GM18517 (cell line): ENCODE results near the gene CCDC110.
"Not testable (repeated sequence)": the region's sequence is repeated elsewhere in the genome, so short reads cannot be mapped to it uniquely, and the experiment has no call there.

ENCODE experiments used
- ATAC-seq: cut with Tn5 transposase; IDR thresholded peaks from one replicate; pipeline ENCODE4 v1.9.1; 2021; ENCODE audit warnings: mild to moderate bottlenecking, moderate library complexity; ENCODE audit not compliant: unreplicated experiment

Gene CCDC110

DNA sequence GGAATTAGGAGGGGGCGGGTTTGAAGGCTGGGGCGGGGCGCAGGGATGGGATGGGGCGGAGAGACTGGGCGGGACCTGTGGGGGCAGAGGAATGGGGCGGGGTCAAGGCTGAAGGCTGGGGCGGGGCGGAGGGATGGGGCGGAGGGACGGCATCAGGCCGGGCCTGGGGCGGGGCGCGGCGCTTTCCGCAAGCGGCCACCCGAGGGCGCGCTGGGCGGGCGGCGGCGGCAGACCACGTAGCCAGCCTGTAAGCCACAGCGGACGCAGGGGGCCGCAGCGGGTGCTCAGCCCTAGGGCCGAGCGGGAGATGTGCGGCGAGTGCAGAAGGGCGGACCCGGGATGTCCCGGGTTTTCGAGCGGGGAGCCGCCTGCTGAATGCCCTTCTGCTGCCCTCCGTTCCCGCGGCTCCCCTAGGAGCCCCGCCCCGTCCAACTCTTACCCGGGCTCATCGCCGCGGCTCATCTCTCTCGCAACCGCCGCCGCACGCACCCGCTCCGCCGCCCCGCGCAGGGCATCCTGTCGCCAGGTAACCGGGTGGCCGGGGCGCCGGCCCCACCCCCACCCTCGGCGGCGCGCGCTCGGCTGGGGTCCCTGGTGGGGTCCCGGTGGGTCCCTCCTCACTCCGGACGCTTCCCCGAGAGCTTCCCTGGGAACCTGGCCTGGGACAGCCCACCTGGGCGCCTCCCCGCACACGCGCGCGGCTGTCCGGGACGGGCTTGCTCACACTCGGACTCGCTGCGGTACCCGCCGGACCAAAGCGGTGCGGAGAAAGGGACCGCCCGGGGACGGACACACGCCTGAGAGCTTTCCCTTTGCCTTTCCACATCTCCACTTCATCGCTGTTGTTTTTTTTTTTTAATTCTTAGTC is at the start of gene CCDC110:
Gene CCDC110, minus strand, starts transcription at position 499 of the 868 bp plus-strand sequence. Its CDS starts 50 bp downstream, at position 449.
- peak; percentile 75 for ATAC-seq

DNA sequence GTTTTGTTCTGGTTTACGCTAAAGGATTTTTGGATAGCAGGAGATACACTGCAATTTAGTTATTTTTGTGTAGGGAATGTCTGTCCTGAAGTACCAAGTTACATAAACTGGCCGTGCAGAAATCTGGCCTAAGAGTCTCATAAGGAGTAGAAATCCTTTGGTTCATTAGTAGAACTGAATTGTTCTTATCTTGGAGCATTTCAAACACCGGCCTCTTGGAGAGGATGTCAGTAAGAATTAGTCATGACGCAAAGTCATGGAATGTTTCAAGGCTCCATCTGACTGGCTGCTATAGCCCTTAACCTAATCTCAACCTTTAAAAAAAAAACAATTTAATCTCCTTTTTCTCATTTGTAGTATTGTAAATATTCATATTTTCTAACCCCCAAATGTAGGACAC is 48.6 kb upstream of the CCDC110 start:
- no peak for ATAC-seq

DNA sequence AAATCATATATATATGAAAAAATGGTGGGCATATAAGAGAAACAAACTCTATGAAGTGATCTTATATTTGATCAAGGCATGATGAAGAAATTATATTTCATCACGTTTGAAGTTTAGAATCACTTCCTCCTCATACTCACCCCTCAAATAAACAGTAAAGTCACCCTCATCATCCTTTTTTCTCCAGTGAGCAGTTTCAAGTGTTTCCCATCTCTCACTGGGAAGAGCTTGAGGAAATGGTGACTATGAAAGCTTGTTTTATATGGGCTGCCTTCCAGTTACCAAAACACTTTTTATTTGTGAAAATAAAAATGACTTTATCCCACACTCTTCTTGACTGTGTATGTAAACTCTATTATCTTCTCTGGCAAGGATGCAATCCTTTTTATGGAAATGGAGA is 47.0 kb upstream of the CCDC110 start:
- no peak for ATAC-seq

DNA sequence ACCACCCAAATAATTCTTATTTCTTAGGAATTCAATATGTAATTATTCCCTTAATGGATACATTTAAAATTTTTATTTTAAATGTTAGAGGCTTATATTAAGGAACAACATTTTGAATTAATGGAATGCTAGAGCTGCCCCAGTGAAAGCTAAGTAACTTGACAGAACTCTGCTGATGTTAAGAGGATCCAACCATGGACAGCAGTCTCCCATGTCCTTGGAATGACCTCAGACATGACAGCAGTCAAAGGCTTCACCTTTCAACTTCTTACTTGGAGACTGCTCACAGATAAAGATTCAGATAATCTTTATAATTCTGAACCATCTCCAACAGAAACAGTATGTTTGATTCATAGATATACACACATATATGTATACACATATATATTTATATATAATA is 46.5 kb upstream of the CCDC110 start:
- ATAC-seq, result no peak

DNA sequence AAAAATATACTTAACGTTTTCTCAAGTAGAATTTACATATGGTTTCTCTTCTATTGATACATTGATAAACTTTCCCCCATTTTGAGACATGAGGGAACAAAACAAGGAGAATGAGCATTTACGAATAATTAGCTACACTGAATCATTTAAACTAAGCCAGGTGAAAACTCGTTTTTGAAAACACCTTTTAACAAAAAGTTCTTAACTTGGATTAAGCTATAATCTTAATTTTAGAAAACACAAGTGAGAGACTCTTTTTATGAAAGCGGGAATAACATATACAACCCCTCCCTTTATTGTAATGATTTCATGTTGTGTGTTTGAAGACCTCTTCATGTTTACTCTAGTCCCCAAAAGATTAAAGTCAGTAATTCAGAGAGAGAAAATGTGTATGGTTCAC is 43.7 kb upstream of the CCDC110 start:
- ATAC-seq, result no peak

DNA sequence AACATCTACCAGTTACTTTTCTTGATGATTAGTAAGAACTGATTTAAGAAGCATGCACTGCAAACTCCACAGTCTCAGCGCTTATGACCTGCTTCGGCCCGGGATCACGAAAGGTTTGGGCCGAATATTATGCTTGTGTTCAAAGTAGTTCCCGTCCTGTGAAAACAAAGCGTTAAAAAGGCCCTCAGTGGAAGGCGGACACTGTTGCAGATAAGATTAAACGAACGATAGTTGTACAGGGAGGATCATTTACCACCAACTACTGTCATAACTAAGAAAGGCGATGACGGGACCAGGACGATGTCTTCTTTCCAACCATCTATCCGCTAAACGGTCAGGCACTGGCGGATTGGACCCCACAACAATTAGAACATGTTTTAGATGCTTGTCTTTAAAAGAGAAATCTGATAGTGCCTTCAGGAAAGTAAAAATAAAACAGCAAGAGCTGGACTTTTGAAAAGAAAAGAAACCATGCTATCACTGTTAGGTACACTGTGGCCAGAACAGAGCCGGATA is 42.7 kb upstream of the CCDC110 start:
- ATAC-seq, result no peak

DNA sequence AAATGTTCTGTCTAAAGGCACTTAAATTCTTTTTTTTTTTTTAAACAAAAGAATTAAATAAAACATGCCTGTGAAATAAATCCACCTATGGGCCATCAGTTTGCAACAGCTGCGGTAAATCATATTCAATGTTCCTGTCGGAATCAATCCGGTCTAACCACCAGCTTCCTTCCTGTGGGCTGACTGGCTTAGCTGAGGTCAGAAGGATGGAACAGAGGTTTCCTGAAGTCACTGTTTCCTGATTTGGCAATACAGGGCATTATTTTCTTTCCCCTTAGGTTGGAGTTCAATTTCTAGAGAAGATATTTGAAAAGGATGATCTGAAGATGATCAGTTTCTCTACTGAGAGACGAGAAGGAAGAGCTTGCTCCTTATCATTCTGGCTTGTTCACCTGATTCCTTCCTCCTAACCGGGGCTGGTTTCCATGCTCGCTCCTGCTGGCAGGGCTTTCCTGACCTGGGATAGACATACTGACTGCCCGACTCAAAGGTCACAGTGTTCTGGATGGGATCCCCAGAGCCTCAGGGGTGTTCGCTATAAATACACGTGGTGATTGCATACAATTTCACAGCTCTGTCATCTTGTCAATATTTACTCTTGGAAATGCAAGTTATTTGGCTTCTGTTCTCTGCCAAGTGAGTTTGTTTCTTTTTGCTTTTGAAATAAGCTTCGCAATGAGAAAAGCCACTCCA is 42.1 kb upstream of the CCDC110 start:
- ATAC-seq, result no peak

DNA sequence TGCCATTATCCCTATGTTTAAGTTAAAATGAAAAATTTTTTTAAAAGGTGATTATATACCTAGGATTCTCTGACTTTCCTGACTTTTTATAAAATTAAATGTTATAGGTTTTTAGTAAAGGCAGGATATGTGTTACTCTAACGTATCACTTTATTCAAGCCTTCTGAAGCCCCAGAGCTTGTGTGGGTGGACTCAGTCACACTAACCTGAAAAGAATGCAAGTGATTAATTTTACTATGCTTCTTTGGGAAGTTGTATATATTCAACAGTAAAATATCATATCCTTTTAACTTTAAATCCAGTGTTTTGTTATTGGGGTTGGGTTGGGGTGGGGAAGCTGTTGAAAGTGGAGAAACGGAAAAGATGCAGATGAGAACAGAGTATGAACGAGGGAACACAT is 41.0 kb upstream of the CCDC110 start:
- ATAC-seq, result no peak

DNA sequence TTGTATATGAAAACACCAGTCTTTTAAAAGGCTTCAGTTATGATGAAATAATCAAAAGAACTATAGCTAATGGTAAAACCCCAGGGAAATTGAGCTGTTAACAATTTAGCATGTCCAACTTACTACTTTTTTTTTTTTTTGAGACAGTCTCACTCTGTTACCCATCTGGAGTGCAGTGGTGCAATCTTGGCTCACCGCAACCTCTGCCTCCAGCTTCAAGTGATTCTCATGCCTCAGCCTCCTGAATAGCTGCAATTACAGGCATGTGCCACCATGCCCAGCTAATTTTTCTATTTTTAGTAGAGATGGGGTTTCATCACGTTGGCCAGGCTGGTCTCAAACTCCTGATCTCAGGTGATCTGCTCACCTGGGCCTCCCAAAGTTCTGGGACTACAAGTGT is 39.7 kb upstream of the CCDC110 start:
- not testable (repeated sequence) for ATAC-seq

DNA sequence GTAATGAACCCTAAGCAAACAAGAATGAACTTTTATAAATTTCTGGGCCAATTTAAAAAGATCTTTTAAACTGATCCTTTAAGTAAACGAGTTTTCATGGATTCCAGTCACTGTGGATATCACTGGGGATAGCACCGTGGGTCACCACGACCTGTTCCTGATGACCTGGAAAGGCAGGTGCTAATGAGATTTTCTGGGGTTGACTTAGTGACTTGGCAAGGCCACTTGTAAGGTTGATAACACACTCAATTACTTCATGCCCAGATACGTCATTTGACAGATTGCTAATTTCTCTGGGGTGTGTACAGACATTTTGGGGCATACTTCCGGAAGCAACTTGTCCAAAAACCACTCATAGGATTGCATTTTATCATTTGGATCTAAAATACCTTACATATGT is 39.3 kb upstream of the CCDC110 start:
- ATAC-seq, result no peak

DNA sequence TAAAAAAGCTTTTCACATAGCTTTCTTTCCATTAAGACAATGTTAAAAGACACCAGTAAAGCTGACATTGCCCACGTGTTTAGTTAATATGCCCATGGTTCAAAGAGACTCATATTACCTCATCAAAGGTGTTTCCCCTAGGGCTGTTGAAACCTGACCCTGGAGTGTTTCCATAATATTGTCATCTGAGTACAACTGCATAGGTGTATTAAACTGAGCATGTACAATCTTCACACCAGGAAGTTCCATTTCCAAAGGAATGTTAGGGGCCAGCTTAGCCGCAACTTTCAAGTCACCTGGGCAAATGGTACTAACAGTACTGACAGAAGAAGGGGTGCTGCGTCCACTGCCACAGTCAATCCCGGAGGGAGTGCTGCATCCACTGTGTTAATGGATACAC is 36.6 kb upstream of the CCDC110 start:
- no peak for ATAC-seq

DNA sequence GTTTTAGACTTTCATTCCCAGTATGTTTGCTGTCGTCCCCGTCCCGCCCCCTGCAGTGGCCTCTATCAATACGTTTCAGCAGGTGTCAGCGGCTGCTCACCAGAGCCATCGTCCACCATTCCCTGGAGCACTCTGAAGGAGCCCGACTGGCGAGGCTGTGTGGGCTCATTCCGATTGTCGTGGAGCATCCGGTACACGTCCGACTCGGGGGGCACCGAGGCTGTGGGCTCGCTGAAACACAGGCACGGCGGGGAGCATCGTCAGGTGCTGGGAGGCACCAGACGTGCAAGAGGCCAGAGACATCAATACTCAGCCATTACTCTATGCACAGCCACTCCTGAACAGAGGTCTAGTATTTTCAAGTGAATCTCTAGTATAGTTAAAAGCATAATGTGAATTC is 34.9 kb upstream of the CCDC110 start:
- no peak for ATAC-seq

DNA sequence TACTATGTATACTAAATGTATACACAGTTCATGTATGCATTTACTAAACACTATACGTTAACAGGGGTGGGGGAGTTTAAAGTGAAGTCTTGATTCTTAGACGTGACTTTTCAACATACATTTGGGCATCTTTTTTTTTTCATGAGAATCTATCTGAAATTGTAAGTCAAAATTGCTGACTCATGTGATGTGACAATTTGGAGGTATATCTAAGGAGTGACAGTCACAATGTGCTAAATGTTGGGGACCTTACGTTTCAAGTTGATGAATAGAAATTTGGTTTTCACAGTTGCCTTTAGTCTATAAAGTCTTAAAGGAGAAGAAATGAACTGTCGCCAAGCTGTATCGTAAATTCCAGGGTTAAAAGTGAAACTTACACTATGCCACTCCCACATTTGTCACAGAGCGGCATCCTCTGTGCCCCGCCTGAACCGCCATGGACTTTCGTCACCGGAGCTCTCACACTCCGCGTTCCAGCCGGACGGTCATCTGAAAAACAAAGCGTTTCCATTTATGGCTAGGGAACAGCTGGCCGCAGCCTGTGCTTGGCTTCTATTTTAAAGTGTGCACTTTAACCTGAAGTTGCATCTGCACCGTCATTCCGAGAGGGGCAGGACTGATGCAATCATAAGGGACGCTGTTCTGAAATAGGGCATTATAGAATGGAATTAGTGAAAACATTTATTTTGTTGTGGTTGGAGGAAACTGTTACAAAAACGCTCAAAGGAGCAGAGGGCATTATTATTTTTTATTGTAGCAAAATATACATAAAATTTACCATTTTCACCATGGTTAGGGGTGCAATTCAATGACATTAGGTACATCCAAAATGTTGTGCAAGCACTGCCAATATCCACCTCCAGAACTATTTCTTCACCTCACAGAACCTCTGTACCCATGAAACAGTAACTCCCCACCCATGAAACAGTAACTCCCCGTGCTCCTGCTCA is 32.8 kb upstream of the CCDC110 start:
- no peak for ATAC-seq

DNA sequence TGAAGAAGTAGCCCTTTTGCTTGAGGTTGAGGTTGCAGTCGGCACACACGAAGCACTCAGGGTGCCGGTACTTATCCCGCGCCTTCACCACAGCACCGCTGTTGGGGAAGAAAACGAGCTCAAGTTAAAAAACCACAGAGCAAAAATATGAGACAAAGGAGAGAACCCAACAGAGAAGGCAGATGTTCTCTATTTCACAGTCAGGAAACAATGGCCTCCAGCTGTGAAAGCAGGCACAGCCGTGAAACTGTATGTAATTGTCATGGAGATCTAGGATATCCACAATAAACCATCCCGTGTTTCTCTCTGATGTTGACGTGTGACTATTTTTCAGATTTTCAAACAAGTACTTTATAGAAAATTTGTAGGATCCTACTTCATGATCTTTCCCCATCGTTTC is 30.9 kb upstream of the CCDC110 start:
- ATAC-seq, result no peak

DNA sequence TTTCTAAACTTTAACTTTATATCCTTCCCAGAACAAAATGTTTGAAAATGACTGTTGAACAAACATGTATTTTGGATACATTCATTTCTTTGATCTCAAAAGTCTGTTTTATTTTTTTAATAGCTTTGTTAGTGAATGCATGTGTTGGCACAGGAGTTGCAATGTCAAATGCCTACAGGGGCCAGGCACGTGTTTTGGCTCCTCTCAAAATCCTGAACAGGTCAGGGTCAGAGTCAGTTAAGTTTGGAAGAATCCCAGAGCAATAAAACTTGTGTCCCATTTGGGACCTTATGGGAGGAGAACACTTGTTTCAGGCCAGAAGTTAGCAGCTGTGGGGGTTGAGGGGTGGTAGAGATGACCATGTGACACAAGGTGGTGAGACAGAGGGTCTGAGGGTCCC is 29.0 kb upstream of the CCDC110 start:
- ATAC-seq, result no peak

DNA sequence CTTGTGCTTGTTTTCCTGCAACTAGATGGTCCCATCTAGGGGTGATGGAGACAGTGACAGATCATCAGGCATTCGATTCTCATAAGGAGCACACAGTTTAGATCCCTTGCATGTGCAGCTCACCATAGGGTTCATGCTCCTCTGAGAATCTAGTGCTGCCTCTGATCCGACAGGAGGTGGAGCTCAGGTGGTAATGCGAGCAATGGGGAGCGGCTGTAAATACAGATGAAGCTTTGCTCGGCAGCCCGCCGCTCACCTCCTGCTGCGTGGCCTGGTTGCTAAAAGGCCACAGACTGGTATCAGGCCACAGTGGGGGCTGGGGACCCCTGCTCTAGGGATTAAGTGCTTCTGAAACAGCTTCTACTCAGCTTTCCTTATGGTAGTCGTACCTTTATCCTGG is 28.5 kb upstream of the CCDC110 start:
- ATAC-seq, result no peak

DNA sequence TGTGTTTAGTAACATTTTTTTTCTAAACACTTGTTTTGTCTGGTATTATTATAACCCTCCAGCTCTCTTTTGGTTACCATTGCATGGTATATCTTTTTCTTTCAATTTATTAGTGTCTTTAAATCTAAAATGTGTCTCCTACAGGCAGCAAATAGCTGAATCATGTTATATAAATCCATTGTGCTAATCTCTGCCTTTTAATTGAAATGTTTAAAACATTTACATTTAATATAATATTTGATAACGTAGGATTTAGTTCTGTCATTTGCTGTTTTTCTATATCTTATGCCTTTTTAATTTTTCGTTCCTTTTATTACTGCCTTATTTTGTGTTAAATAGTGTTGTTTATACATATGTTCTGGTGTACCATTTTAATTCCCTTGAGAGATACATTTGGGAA is 17.1 kb upstream of the CCDC110 start:
- no peak for ATAC-seq

DNA sequence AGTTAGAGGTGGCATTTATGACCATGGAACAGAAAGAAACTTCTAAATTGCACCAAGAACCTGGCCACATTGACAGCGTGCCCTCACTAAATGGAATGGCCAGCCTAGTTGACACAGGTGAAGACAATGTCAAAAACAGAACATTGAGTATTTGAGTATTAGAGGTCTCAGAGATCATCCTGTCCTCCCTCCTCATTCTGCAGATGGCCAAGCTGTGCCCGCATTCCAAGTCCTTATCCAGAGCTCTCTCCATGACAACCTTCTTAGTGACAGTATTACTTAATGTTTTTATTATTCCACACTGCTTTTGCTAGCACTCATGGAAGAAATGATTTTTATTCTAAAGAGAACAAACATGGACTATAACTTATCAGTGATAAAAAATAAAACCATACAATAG is 9.9 kb upstream of the CCDC110 start:
- no peak for ATAC-seq

DNA sequence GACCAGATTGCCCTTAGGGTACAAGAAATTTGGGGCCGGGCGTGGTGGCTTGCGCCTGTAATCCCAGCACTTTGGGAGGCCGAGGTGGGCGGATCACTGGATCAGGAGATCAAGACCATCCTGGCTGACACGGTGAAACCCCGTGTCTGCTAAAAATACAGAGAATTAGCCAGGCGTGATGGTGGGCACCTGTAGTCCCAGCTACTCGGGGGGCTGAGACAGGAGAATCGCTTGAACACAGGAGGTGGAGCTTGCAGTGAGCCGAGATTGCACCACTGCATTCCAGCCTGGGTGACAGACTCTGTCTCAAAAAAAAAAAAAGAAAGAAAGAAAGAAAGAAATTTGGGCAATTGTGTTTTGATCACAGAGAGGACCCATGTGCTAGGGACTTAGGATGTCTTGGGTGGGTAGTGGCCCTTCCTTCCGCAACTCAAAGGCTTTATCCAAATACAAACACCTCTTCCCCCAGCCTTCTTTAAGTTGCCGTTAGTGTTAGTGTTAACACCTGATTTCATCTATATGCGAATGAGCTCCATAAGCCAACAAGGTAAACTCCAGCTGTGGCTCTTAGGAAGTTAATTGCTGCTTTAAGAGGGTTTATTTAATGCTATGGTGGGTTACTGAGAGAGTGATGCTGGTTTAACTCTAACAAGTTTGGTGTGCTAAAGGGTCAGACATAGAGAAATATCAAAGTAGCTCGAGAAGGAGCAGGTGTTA is 8.6 kb upstream of the CCDC110 start:
- peak; percentile 3 for ATAC-seq

DNA sequence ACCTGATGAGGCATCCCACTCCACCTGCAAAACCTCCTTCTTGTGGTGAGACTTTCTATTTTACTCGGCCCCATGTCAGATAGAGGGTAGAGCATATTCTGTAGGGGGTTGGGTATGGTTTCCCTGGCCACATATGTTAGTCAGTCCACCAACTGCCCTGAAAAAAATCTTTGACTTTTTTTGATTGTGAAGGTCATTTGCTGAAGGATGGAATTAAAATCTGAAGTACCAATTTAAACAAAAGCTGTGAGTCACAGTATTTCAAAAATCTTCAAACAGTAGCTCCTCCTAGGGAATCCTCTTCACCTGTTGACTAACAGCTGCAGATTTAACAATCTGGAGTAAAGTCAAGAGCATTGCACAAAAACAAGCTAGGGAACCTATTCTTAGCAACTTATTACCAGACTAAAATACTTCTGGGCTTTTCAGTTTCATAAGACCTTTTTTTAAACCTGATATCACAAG is 8.0 kb upstream of the CCDC110 start:
- peak; percentile 91 for ATAC-seq
